GM19455 (cell line): ENCODE results near the gene IGF2BP1.
"Not testable (repeated sequence)": the region's sequence is repeated elsewhere in the genome, so short reads cannot be mapped to it uniquely, and the experiment has no call there.

Experiments
- ATAC-seq: cut with Tn5 transposase; IDR thresholded peaks from one replicate; pipeline ENCODE4 v1.9.1; 2021; ENCODE audit not compliant: unreplicated experiment

The IGF2BP1 gene

DNA sequence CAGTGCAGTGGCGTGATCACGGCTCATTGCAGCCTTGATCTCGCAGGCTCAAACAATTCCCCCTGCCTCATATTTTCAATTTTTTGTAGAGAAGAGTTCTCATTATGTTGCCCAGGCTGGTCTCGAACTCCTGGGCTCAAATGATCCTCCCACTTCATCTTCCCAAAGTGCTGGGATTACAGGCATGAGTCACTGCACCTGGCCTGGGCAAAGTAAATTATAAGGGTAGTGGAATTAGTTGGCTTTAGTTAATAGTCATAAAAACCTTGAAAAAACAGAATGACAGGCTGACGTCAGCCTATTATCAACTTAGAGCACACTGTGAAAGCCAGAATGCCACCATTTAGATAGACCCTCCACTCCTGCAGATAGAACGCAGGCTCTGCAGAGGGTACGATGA lies 91.9 kb downstream of the IGF2BP1 start:
- ATAC-seq: no peak

DNA sequence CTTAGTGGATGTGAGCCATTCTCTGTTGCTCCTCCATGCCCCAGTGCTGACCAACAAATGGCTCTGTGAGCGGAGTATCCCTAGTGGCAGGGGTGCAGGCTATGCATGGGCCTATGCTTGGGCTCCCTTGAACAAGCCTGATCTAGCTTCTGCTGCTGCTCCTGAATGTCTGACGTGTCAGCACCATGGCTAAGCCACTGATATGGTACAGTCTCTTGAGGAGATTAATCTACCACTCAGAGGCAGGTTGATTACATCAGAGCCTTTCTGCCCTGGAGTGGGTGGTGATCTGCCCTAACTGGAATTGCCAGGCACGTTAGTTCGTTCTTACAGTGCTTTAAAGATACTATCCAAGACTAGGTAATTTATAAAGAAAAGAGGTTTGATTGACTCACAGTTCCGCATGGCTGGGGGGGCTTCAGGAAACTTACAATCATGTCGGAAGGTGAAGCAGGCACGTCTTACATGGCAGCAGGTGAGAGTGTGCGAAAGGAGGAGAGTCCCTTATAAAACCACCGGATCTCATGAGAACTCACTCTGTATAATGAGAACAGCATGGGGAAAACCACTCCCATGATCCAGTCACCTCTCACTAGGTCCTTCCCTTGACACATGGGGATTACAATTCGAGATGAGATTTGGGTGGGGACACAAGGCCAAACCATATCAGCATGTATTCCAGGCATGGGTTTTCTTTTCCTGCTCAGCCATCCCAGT lies 93.9 kb downstream of the IGF2BP1 start:
- no peak for ATAC-seq

DNA sequence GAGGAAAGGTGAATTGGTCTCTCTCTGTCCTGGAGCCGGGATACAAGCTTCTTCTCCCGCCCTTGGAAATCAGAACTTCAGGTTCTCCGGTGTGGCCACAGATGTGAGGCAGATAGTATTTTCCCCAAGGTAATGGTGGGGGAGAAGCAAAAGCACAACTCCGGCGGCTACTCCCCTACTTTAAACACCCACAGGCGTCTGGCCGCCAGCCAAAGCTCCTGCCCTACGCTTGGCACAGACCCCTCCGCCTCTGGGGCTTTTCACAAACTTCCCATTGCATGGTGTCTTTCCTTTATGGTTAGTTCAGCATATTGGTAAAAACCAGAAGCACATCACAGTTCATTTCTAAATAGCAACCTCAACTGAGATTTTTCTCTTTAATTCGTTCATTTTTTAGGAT lies 95.9 kb downstream of the IGF2BP1 start:
- ATAC-seq: no peak

DNA sequence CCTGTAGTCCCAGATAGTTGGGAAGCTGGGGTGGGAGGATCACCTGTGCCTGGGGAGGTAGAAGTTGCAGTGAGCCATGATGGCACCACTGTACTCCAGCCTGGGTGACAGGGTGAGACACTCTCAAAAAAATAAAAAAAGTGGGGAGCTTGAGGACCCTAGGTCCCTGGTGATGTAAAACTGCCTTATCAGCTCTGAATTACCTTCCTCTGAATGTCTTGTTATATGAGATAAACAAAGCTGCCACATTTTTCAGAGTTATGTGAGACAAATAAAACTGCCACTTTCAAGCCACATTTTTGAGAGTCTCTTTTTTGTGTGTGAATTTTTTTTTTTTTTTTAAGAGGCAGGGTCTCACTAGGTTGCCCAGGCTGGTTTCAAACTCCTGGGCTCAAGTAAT lies 103.4 kb downstream of the IGF2BP1 start:
- no peak for ATAC-seq

DNA sequence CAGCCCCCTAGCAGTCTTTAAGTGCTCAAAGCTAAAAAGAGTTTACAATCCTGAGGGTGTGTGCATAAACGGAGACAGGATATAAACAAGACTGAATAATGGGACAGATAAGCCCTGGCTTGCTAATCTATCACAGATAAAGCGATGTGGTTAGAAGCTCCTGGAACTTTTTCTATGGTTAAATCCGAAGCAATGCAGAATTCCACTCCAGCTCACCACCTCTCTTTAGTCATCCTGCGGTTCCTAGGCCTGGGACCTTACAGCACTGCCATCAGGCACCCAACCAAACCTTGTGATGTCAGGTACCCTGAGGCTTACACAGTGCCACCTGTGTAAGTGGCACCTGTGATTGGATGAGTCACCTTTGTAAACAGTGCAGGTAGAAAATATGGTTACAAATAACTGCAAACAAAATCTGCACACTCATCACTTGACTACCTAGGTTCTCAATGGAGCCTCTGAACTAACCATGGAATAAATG lies 103.9 kb downstream of the IGF2BP1 start:
- ATAC-seq: no peak

DNA sequence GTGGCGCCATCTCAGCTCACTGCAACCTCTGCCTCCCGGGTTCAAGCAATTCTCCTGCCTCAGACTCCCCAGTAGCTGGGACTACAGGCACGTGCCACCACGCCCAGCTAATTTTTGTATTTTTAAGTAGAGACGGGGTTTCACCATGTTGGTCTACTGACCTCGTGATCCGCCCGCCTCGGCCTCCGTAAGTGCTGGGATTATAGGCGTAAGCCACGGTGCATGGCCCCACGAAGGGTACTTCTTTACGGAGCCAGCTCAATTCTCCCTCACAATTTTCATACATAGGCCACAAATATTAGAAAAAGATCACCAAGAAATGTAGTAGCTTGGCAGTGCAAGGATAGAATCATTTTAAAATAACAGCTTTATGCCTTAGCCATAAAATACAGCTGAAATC lies 106.2 kb downstream of the IGF2BP1 start:
- not testable (repeated sequence) for ATAC-seq

DNA sequence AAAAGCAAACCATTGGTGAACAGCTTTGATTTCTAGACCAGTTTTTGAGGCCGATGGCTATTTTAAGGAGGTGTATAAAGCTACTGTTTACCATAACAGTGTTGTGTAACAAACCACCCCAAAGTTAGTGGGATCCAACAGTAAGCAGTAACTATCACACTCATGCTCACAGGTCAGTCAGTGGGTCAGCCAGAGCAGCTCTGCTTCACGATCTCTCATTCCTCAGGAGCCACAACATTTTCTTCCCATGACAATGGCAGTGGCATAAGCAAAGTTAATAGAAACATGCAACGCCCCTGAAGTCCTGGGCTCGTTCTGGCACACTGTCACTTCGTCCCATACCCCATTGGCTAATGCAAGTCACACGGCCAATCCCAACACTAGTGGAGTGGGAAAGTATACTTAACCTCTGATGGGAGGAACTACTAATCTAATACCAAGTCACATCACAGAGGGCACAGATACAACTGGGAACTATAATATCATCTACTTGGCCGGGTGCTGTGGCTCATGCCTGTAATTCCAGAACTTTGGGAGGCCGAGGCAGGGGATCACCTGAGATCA lies 107.4 kb downstream of the IGF2BP1 start:
- ATAC-seq: no peak
